NCI-H510A treated with DMSO at 0.1 percent for 48 hours (cell line): ENCODE results near the gene STAP2.
"Not testable (repeated sequence)": the region's sequence is repeated elsewhere in the genome, so short reads cannot be mapped to it uniquely, and the experiment has no call there.

Source experiments
- DNase-seq: peaks from one replicate; lab custom pipeline; 2025; lab: John Stamatoyannopoulos, UW

Gene STAP2

GRCh38 chr19:4298810-4299550 is 39.6 kb downstream of the STAP2 start:
- no peak for DNase-seq

GRCh38 chr19:4297901-4298809 is 40.5 kb downstream of the STAP2 start:
- DNase-seq, result no peak

- peak; percentile 13 for DNase-seq
These were observed 42.5 kb downstream of the STAP2 start for GRCh38 chr19:4295972-4296771.

GRCh38 chr19:4294389-4294788 is 44.2 kb downstream of the STAP2 start:
- no peak for DNase-seq

- DNase-seq, result no peak
These were observed 46.1 kb downstream of the STAP2 start for GRCh38 chr19:4292515-4292914.

- DNase-seq, result no peak
These were observed 47.4 kb downstream of the STAP2 start for GRCh38 chr19:4291184-4291732.

- no peak for DNase-seq
These were observed 50.4 kb downstream of the STAP2 start for GRCh38 chr19:4288091-4288777.

GRCh38 chr19:4286141-4286540 is 52.5 kb downstream of the STAP2 start:
- not testable (repeated sequence) for DNase-seq

GRCh38 chr19:4284974-4285373 is 53.7 kb downstream of the STAP2 start:
- DNase-seq, result no peak

GRCh38 chr19:4284176-4284958 is 54.3 kb downstream of the STAP2 start:
- no peak for DNase-seq

GRCh38 chr19:4279530-4280422 is 58.9 kb downstream of the STAP2 start:
- no peak for DNase-seq

- no peak for DNase-seq
These were observed 59.4 kb downstream of the STAP2 start for GRCh38 chr19:4279267-4279529.

GRCh38 chr19:4278419-4279266 is 60.0 kb downstream of the STAP2 start, which contains the start of gene SHD:
Gene SHD, plus strand, starts transcription at chr19:4279266. Its CDS starts 798 bp downstream, at chr19:4280064.
- DNase-seq, result no peak

GRCh38 chr19:4278010-4278409 is 60.6 kb downstream of the STAP2 start:
- DNase-seq, result no peak

GRCh38 chr19:4277191-4277696 is 61.4 kb downstream of the STAP2 start:
- no peak for DNase-seq

GRCh38 chr19:4274321-4274686 is 64.3 kb downstream of the STAP2 start:
- DNase-seq, result not testable (repeated sequence)
